Measurements from ENCODE around the gene CCNL1.

CCNL1 gene

DNA sequence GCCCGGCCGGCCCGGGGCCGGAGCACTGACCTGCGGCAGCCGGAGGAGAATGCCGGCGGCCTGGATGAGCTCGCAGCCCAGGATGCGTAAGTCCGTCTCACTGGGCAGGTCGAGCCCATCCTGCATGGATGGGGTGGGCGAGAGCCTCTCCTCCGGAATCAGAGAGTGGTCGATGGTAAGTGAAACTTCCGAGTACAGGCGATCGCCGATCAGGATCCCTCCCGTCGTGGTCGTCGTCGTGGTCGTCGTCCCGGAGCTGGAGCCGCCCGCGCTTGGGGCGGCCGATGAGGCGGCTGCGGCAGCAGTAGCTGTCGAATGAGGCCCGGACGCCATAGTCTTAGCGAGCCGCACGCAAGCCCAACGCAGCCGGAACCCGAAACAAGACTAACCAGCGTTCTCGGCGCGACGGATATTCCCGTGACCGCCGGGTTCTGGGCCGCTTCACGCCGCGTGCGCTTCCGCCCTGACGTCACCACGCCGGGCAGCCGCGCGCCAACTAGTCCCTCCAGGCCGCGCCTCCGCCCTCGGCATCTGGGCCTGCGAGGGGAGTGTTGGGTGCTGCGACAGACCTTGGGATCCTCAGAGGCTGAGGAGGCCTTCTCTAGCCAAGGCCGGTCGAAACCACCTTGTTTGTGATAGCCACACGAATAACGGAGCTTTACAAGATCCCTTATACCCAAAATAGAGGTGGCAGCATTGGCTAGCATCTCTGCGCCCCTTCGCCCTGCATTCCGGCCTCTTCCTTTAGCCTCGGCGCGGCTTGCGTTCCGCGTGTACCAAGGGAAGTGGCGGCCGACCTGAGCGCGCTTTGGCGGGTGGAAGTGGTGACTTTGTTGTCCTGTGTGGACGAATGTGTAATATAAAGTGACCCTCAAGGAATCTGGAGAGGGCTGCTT lies at the start of gene CCNL1:
TSS of gene CCNL1 (minus strand) at position 386 of the 896 bp plus-strand sequence. CDS start at position 333, 53 bp downstream.
- peak within 1 kb of the TSS; percentile 47 for H2AFZ ChIP-seq (ENCODE audit: low read length)
- peaks cover 60% of the 10 kb centered on the region for H3K79me2 ChIP-seq (ENCODE audit: low read length)
- peak within 1 kb of the TSS; percentile 98 for H3K4me3 ChIP-seq (ENCODE audit: low read length)
- H3K27ac ChIP-seq (ENCODE audit: low read length), result peak within 1 kb of the TSS; percentile 99
- no peaks in the 10 kb centered on the region for H3K27me3 ChIP-seq (replicated peaks; ENCODE audit: insufficient read depth, low read length)
- H3K9me2 ChIP-seq (replicated peaks; ENCODE audit: insufficient read depth, low read length), result no peaks in the 10 kb centered on the region
- H3K36me3 ChIP-seq (replicated peaks; ENCODE audit: insufficient read depth, low read length), result peaks cover 40% of the 10 kb centered on the region
- peaks cover 41% of the 10 kb centered on the region for H4K20me1 ChIP-seq (ENCODE audit: insufficient read depth, low read length)
- H3K9me3 ChIP-seq (replicated peaks; ENCODE audit: insufficient read depth, low read length), result no peaks in the 10 kb centered on the region
- H3K9ac ChIP-seq (ENCODE audit: low read length), result peak within 1 kb of the TSS; percentile 99
- DNase-seq, result peak; percentile 100
- H3K4me2 ChIP-seq (ENCODE audit: low read depth, low read length), result peak within 1 kb of the TSS; percentile 96
- H3K4me1 ChIP-seq (ENCODE audit: low read length), result peaks cover 32% of the 10 kb centered on the region
- H3F3A ChIP-seq (ENCODE audit: insufficient read depth, low read length), result peaks cover 61% of the 10 kb centered on the region
- TF ChIP-seq EZH2 (optimal IDR thresholded peaks at IDR 0.05; ENCODE audit: low read depth, low read length), result no peak
- TF ChIP-seq, protein P1, sequence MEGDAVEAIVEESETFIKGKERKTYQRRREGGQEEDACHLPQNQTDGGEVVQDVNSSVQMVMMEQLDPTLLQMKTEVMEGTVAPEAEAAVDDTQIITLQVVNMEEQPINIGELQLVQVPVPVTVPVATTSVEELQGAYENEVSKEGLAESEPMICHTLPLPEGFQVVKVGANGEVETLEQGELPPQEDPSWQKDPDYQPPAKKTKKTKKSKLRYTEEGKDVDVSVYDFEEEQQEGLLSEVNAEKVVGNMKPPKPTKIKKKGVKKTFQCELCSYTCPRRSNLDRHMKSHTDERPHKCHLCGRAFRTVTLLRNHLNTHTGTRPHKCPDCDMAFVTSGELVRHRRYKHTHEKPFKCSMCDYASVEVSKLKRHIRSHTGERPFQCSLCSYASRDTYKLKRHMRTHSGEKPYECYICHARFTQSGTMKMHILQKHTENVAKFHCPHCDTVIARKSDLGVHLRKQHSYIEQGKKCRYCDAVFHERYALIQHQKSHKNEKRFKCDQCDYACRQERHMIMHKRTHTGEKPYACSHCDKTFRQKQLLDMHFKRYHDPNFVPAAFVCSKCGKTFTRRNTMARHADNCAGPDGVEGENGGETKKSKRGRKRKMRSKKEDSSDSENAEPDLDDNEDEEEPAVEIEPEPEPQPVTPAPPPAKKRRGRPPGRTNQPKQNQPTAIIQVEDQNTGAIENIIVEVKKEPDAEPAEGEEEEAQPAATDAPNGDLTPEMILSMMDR (IDR thresholded peaks at IDR 0.05; ENCODE audit: low read length), result no peak
- no peak for TF ChIP-seq EZH2phosphoT487 (IDR thresholded peaks at IDR 0.05; ENCODE audit: low read length)

DNA sequence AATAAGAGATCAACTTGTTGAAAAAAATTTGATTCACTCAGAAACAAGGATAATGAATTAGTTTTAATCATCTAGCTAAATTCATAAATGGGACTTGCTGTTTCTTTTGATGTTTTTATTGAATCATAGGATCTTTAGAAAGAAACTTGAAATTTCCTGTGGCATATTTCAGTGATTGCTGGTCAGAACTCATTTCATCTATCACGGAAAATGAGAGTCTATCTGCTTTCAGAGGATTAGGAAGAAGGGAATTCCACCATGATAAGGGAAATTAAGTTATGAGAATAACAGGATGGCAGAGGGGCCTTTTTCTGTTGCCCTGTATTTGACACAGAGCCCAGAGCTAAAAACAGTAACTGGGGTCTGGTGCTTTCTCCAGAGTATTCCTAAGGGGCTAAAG lies 44.9 kb upstream of the CCNL1 start:
- no peaks in the 10 kb centered on the region for H3K79me2 ChIP-seq (ENCODE audit: low read length)
- H2AFZ ChIP-seq (ENCODE audit: low read length), result no peak overlapping the region
- H3K4me2 ChIP-seq (ENCODE audit: low read depth, low read length), result no peak overlapping the region

DNA sequence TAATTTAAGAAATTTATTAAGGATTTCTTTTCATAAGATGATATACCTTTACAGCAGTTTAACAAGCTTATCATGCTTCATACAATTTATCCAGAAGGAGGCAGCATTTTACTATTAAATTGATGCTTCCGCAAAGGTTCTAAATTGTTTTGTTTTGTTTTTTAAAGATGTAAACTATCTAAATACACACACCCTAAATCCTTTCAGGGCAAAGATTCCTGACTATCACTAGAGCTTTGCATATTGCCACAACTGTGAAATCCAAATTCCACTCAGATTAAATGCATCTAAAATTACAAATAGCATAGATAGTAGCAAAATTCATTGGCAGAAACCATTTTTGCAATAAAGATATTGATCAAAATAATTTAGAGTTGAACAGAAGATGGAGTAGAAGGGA lies 44.5 kb upstream of the CCNL1 start:
- Histone ChIP-seq H3K79me2 (ENCODE audit: low read length) (no peaks in the 10 kb centered on the region), H3K9ac (ENCODE audit: low read length) (no peak overlapping the region), H3K4me3 (ENCODE audit: low read length) (no peak overlapping the region), H3F3A (ENCODE audit: insufficient read depth, low read length) (no peaks in the 10 kb centered on the region), H3K4me2 (ENCODE audit: low read depth, low read length) (no peak overlapping the region), H3K27me3 (replicated peaks; ENCODE audit: insufficient read depth, low read length) (no peaks in the 10 kb centered on the region), H3K9me3 (replicated peaks; ENCODE audit: insufficient read depth, low read length) (no peaks in the 10 kb centered on the region), H2AFZ (ENCODE audit: low read length) (no peak overlapping the region), H3K4me1 (ENCODE audit: low read length) (no peaks in the 10 kb centered on the region; the same call in 1 of the 2 replicates), H3K36me3 (replicated peaks; ENCODE audit: insufficient read depth, low read length) (no peaks in the 10 kb centered on the region), H3K27ac (ENCODE audit: low read length) (no peak overlapping the region), H3K9me2 (replicated peaks; ENCODE audit: insufficient read depth, low read length) (no peaks in the 10 kb centered on the region), H4K20me1 (ENCODE audit: insufficient read depth, low read length) (no peaks in the 10 kb centered on the region)
- no peak for TF ChIP-seq EZH2phosphoT487 (IDR thresholded peaks at IDR 0.05; ENCODE audit: low read length)
- TF ChIP-seq, protein P1 (IDR thresholded peaks at IDR 0.05; ENCODE audit: low read length), result peak; percentile 47
- DNase-seq, result peak; percentile 50

More for the DNA sequence above, 44.9 kb upstream of the CCNL1 start:
- no peaks in the 10 kb centered on the region; the same call in 1 of the 2 replicates for H3K4me1 ChIP-seq (ENCODE audit: low read length)
- no peaks in the 10 kb centered on the region for H3K9me2 ChIP-seq (replicated peaks; ENCODE audit: insufficient read depth, low read length)
- no peak overlapping the region for H3K27ac ChIP-seq (ENCODE audit: low read length)
- no peak overlapping the region for H3K9ac ChIP-seq (ENCODE audit: low read length)
- DNase-seq, result no peak
- H3K4me3 ChIP-seq (ENCODE audit: low read length), result no peak overlapping the region
- no peaks in the 10 kb centered on the region for H3K27me3 ChIP-seq (replicated peaks; ENCODE audit: insufficient read depth, low read length)
- TF ChIP-seq EZH2 (optimal IDR thresholded peaks at IDR 0.05; ENCODE audit: low read depth, low read length) (no peak), EZH2phosphoT487 (IDR thresholded peaks at IDR 0.05; ENCODE audit: low read length) (no peak)
- TF ChIP-seq, protein P1 (IDR thresholded peaks at IDR 0.05; ENCODE audit: low read length), result no peak
- no peaks in the 10 kb centered on the region for H3K9me3 ChIP-seq (replicated peaks; ENCODE audit: insufficient read depth, low read length)
- no peaks in the 10 kb centered on the region for H4K20me1 ChIP-seq (ENCODE audit: insufficient read depth, low read length)
- no peaks in the 10 kb centered on the region for H3F3A ChIP-seq (ENCODE audit: insufficient read depth, low read length)
- H3K36me3 ChIP-seq (replicated peaks; ENCODE audit: insufficient read depth, low read length), result no peaks in the 10 kb centered on the region
